H1 (cell line): ENCODE results near the gene GPX8. TPM values are rescaled to one million over a fixed set of nuclear protein-coding genes. Genes with fewer than 3 reads are reported as not detected.

Experiments used
- CHD2 ChIP-seq: IDR thresholded peaks from 2 replicates; pipeline ENCODE4 v1.6.1; 2012; ENCODE audit warnings: low read length, improper control_type of control experiment
- HDAC2 ChIP-seq, 2 experiments: fragments of 300-600 bp in 1 of 2; sonication (generic) in 1 of 2; IDR thresholded peaks; 2 replicates each; pipeline ENCODE4 v1.6.1; 2011 to 2012; ENCODE audit warnings: low read depth in 2 of 2, low read length in 2 of 2, mild to moderate bottlenecking in 2 of 2, moderate library complexity in 2 of 2, borderline replicate concordance in 1 of 2, inconsistent platforms in 1 of 2
- KDM1A ChIP-seq: fragments of 200-600, 300-600 bp; sonication (generic); IDR thresholded peaks from 2 replicates; pipeline ENCODE4 v1.7.1; 2016; ENCODE audit warnings: mild to moderate bottlenecking, low read length, borderline replicate concordance
- POLR2AphosphoS5 ChIP-seq: IDR thresholded peaks from 2 replicates; pipeline ENCODE4 v1.6.1; 2011; ENCODE audit warnings: low read depth, low read length
- TEAD4 ChIP-seq: IDR thresholded peaks from 2 replicates; pipeline ENCODE4 v1.6.1; 2012; ENCODE audit warnings: low read depth, low read length, inconsistent platforms, mixed read lengths
- polyA plus RNA-seq, 7 experiments: library from polyadenylated mRNA; depleted of rRNA in 3 of 7; stranded (reverse) in 5 of 7; unstranded in 2 of 7; fragments of >200 nt in 5 of 7; fragments of 200-250 nt in 2 of 7; gene quantifications; 1 replicate in 5 of 7; 2 replicates in 1 of 7; 4 replicates in 1 of 7; pipeline versions ENCODE4 v1.2.1 to v1.2.3, GENCODE V29; 2011 to 2013; ENCODE audit warnings: missing spikeins in 2 of 7, mixed read lengths in 2 of 7
- total RNA-seq: library from RNA; stranded (reverse); fragmentation: NEBNext Ultra II Directional; extraction: Animal tissue kit (Norgen Biotek cat#: 25700); gene quantifications from 2 replicates; pipeline ENCODE4 v1.2.1, GENCODE V29; 2021
- TF ChIP-seq, protein P1 (sequence below): IDR thresholded peaks from 2 replicates; pipeline ENCODE4 v1.6.1; 2012; ENCODE audit warnings: inconsistent platforms

The GPX8 gene
- total and polyA plus RNA-seq, 2 of the 8 experiments (the other 6 are each of a cell fraction or from before 2014, with no cell fraction given), result 19.5 to 60.4 TPM

DNA sequence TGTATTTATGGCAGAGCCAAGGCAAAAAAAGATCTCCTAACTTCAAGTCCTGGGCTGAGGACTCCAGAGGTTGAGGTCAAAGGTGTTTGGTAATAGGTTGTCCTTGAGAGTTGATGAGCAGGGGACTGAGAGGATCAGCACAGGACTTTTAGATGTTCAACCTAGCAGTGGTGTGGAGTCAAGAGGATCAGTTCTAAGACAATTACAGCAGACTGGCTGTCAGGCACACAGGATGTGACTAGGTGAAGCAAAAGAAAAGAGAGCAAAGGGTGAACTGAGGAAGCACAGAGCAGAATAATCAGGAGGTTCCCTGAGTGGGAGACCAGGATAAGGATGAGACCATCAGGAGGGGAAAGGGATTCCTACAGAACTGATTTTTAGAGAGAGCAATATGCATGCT is 46.6 kb upstream of the GPX8 start (continued):
- TF ChIP-seq, protein P1, sequence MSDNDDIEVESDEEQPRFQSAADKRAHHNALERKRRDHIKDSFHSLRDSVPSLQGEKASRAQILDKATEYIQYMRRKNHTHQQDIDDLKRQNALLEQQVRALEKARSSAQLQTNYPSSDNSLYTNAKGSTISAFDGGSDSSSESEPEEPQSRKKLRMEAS, result no peak
- TF ChIP-seq KDM1A (no peak), HDAC2 (IDR thresholded peaks at IDR 0.05; ENCODE audit: borderline replicate concordance in 1 of 2, low read depth in 2 of 2, low read length in 2 of 2) (no peak), CHD2 (no peak), TEAD4 (no peak), POLR2AphosphoS5 (no peak)
